NCI-H1092 treated with DMSO at 0.1 percent for 48 hours (cell line): Measurements from ENCODE around the gene CTDSPL.

Source experiments
- DNase-seq: peaks from one replicate; lab custom pipeline; 2025; lab: John Stamatoyannopoulos, UW

Gene CTDSPL

DNA sequence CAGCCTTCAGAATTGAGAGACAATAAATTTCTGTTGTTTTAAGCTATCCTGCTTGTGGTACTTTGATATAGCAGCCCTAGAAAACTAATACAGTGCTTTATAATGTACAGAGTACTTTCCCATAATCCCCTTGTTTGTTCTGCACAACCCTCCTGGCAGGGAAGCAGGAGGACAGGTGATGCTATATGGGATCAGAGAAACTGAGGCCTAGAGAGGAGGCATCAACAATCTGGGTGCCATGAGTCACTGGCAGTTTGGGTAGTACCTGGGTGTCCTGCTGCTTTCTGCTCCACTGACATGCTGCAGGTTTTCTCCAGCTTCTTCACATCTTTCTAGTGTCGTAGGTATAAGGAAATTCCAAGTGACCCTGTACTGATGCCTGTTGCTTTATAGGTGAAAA is 55.0 kb downstream of the CTDSPL start:
- no peak for DNase-seq

DNA sequence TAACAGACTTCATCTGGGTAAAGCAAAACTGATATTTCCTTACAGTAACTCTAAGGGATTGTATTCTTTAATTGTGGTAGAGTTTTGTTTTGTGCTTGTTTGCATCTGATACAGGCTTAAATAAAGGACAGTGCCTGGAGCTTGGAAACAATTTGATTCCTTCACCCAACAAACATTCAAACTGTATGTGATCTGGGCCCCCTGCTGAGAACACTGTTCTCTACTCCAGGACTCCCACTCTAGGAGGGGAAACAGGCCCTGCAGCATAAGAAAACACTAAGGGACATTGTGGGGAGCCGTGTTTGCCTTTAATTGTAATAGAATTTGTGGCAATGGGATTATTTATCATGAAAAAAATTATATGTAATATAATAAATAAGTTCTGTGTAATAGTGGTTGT is 56.9 kb downstream of the CTDSPL start:
- no peak for DNase-seq

DNA sequence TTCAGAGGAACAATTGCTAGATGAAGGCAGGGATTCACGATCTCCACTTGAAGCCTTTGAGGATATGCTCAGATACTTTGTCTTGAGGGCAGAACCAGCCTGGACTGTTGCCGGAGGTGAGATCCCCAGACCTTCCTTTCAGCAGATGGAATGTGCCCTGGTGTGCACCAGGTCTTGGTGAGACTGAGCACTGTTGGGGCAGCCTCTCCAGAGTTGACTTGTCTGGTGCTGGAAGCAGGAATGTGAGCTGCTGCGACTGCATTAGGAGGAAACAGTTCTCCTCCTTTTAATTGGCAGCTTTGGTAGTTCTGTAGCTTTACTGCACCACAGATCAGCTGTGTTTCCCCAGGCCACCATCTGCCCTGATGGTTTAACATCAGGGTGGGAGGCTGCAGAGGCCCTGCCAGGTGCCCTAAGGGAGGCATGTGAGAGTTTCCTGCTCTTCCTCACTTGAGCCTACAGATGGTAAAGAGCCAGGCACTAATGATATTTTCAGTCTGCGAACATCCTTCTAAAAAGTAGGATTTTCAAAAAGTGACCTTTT is 58.5 kb downstream of the CTDSPL start:
- no peak for DNase-seq

DNA sequence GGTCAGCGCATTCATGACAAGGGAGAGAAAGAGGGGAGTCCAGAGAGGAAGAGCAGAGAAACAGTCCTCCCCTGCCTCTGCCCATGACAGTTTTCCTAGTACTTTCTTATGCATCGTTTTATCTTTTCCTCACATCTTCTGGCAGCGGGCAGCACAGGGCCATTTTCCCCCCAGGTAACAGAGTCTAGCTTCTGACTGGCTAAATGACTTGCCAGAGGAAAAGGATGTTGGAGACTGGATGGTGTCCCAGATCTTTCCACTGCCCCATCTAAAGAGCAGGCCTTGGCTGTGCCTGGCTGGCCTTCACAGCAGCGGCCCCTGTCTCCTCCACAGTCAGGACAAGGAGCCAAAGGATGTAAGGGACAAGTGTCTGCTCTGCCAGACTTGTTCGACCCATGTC is 59.3 kb downstream of the CTDSPL start:
- no peak for DNase-seq

DNA sequence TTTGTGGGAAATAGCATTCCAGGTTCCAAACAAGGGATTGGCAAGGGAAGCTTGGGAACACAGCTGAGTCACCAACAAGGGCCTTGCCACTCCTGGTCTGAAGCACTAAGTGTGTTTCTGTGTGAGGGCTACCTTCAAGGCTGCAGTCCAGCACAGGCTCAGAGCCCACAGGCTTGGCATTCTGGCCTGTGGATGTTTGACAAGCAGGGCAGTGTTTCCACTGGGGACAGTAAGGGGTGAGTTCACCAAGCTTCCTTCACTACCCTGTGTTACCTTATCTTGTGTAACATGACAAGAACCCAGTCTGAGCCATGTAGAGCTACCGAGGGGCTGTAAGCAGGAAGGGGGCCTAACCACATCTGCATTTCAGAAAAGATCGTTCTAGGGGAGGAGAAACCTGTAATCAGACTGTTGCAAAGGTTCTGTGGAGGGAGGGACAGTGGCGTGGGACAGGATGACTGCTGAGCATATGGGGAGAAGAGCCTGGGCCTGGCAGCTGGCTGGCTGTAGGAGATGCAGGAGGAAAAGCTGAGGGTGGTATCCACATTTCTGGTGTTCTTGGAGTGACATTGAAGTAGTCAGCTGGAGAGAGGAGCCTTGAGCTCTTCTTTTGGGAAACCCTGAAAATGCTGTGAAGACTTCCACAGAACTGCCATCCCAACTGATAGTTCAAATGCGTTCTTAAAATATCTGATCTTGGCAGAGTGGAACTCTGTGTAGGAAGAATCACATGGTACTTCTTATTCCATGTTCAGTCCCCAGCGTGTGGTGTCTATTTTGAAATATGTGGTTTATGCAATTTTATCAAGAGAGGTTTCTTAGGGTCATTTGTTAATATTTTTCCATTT is 61.3 kb downstream of the CTDSPL start:
- DNase-seq: no peak

DNA sequence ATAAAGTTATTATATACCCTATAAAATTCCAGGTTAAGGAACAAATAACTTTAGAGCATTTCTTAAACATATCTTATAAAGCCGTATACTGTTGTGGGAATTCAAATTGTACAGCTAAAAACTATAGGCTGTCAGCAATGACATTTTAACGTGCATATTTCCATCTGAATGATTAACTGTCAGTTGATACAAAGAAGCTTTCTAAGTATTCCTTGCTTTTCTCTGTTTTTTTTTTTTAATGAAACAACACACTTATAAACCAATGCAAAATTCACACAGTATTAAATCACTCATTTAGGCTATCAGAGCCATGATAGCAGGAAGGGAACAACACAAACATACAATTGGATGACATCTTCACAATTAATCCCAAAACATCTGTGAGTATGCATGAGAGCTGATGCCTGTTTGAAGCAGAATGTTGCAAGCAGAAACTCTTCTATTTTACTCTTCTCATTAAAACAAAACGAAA is 61.9 kb downstream of the CTDSPL start:
- DNase-seq: no peak

DNA sequence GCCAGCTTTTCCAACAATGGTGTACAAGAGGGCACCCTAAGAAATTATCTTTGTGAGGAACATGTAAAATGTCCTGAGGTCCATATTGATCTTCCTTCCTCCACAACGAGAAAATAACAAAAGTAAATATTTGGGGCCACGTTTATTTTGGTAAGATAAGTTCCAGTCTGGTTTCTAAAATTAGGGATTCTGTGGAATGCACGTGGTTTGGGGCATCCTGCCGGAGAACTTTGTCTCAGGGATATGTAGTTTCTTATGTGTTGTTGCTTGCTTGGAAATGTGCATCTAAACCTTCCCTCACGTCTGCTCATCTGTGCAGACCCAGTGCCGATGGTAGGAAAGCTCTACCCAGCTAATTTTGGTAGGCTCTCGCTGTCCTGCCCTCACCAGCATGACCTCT is 62.8 kb downstream of the CTDSPL start:
- no peak for DNase-seq

DNA sequence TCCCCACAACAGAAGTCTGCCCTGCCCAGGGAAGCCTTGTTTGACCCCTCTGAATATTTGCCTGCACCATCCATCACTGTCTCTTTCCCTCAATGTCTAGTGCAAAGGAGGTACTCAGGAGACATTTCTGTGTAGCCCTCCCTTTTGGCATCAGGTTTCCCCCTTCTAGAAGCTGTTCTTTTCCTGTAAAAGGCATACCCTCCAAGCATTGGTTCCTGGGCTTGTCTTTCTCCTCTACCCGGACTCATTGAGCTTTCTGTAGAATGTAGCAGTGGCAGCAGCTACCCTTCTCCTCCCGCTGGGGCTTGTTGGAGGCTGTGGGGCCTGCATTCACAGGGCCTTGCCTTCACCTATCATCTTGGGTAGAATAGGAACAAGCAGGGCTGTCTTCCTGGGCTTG is 63.5 kb downstream of the CTDSPL start:
- DNase-seq: no peak

DNA sequence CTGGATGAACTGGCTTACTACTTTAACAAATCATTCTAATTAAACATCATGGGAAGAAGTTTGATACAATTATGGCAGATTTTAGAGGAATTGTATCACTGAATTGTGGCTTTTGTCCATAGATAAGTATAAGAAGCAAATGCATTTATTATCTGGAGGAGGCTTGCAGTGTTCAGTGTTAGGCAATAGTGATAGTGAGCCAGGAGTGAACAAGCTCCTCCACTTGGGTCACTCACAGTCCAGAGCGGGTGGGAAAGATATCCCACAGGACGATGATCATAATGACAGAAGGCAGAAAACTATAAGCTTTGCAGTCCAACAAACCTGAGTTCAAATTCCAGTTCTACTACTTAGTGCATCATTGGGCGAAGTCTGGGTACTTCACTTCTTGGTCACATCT is 64.9 kb downstream of the CTDSPL start:
- DNase-seq: no peak

DNA sequence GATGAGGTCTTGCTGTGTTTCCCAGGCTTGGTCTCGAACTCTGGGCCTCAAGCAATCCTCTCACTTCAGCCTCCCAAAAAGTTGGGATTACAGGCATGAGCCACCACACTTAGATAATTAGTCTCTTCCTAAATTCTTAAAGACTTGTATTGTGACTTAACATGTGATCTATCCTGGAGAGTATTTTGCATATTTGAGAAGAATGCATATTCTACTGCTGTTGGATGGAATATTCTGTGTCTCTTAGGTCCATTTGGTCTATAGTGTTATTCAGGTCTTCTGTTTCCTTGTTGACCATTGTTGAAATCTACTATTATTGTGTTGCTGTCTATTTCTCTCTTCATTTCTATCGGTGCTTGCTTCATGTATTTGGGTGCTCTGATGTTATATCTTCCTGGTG is 68.8 kb downstream of the CTDSPL start:
- DNase-seq: no peak

DNA sequence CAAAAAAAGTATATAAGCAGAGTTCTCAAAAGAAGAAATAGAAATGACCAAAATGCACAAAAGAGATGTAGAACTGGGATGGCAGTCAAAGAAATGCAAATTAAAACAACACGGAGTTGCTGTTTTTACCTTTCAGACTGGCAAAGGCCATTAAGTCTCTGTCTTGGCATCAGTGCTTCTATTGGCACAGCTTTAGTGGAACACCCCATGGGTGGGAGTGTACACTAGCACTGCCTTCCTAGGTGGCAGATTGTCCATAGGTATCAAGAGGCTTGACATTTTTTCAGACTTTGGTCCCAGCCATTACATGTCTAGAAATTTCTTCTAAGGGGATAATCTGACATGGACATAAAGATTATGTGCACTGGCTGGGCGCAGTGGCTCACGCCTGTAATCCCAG is 70.8 kb downstream of the CTDSPL start:
- DNase-seq: no peak

DNA sequence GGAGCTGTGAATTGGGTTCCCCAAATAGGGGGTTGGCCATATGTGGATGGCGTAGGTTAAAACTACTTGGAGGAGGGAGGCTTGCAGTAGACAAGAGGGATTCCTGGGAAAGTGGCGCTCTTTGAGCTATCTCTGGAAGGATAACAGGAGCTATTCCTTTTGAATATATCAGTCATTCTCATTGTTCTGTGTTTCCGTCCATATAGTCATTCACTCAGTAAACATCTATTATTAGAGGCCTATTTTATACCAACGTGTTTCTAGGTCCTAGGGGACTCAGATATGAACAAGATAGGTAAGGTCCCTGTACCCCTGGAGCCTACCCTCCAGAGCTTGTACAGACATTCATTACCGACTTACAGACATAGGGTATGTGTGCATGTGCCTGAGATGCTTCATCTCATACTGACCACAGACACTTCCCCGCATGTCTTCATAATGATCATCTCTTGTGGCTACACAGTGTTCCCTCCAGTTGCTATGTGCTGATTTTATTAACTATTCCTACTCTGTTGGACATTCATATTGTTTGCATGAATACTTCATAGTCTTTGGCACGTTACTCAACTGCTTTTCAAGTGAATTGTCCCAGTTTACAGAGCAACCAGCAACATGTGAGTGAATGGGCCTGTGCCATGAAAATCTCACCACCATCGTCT is 73.1 kb downstream of the CTDSPL start:
- DNase-seq: no peak

DNA sequence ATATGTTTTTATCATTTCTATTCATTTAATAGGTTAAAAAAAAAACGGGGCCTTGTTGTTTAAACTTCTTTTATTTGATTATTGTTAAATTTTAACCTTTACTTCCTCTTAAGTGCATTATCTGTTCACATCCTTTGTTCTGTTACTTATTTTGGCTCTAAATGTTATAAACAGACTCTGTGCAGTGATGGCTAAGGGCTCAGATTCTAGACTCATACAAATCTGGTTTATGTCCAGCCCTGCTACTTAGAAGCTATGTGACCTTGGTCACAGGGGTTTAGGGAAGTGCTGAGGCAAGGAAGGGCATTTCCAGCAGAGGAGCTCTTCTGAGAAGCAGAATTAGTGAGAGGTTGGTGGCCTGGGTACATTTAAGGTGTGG is 73.6 kb downstream of the CTDSPL start:
- no peak for DNase-seq

DNA sequence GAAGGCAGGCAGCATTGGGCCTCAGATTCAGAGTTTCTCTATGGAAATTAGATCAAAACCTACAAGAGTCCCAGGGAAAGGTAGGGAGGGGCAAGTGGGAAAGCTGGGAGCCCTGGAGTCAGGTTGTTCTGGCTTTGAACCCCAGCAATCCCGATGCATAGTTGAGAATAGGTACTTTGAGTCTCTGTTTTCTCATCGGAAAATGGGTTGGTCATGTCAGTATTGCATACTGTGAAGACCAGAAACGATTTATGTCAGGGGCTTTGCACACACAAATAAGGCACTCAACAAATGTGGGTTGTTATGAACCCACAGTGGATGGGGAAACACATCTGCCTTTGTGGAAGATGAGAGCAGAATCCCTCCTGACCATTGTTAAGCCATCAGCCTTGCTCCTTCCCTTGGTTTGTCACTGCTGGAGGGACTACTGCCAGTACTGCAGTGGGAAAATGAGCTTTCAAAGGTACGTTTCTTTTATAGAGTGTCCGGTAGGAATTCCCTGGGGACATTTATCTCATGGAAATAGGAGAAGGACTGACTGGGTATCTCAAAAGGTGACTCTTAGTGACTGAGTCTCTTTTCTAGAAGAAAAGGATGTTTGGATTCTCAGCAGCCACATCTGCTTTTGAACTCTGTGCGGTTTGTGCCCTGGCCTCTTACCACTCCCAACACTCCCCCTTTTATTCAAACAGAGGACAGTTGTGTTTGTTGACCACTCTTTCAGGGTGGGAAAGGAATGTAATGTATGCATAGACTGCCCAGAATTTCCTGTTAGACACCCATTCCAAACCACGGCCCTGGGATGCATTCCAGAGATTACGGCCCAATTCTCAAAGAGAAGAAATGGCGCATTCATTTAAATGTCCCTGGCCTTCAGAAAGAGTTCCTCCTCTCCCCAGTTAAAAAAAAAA is 74.3 kb downstream of the CTDSPL start:
- no peak for DNase-seq

DNA sequence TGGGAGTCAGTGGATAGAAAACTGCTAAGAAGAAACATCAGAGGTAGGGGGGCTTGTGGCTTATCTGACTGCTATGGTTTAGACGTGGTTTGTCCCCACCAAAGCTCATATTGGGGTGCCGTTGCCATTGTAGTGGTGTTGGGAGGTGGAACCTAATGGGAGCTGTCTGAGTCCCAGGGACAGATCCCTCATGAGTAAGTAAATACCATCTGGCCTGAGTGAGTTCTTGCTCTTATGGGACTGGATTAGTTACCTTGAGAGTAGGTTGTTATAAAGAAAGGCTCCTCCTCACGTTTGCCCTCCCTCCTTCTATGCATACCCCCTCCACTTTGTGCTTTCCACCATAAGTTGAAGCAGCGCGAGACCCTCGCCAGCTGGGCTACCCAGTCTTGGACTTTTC is 75.5 kb downstream of the CTDSPL start:
- DNase-seq: no peak

DNA sequence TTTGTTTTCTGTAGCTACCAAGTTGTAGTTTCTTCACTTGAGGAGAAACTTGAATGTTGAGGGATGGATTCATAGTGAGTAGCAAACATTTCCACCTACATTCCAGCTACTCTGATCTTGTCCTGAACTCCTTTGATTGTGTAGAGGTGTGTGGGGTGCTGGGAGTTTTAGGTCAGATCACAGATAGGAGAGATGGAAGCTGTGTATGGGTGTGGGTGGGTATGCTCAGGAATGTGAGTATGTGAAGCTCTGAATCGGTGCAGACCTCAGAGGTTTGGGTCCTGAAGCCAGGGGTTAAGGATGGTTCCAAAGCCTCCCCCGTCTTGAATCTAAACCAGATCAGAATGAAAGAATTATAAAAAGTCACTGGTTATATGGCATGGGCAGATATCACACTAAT is 76.3 kb downstream of the CTDSPL start:
- no peak for DNase-seq

DNA sequence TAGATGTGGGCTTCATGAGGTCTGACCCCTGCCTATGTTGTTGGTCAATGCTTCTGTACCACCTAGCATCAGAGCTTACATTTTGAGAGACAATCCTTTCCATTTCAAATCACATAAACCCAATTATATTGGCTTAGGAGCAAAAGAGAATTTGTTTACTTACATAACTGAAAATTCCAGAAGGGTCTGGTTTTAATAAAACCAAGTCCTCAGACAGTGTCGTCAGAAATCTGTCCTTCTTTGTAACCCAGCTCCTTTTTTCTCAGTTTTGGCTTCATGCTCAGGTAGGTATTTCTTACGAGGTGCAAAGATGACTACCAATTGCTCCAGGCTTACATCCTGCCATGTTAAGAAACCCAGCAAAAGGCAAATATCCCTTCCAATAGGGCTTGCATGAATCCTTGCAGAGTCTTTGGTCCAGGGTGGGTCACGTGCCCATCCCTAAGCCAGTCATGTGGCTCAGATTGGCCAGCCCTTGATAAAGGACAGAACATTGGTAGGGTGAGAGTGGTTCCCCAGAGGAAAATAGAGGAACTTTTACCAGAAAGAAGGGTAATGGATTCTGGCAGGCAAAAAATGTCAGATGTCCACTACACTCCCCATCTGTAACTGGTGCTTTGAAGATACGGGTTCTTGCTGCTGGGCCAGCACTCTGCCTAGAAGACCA is 78.7 kb downstream of the CTDSPL start:
- DNase-seq: no peak

DNA sequence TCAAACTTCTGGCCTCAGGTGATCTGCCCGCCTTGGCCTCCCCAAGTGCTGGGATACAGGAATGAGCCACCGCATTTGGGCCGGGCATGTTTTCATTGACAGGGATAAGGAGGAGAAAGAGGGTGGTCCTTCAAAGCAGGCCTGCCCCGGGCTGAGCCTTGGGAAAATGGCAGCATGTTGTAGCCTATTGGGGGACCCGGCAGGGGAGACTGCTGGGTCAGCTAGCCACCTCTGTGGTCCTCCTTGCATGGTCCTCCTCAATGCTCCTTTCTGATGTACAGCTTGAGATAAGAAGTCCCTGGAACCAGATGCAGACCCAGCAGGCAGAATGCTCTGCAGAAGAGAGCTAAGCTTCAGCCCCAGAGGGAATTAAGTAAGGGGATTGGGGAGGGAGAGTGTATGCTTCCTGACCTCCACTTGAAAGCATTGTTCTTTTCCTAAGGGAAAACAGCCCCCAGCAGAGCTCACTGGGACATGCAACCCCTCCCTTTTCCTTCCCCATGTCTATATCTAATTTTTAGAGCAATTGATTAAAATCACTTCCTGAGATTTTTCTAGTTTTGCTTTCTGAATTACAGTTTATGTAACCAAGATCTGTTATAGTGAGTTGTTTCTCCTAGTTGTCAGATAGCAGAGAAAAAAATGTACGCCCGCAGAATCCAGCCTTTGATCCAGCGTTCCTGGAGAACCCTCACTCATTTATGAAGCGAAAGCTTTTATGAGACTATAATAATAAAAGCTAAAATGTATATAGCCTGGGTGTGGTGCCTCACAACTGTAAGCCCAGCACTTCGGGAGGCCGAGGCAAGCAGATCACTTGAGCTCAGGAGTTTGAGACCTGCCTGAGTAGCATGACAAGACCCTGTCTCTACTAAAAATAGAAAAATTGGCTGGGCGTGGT is 80.2 kb downstream of the CTDSPL start:
- DNase-seq: no peak

DNA sequence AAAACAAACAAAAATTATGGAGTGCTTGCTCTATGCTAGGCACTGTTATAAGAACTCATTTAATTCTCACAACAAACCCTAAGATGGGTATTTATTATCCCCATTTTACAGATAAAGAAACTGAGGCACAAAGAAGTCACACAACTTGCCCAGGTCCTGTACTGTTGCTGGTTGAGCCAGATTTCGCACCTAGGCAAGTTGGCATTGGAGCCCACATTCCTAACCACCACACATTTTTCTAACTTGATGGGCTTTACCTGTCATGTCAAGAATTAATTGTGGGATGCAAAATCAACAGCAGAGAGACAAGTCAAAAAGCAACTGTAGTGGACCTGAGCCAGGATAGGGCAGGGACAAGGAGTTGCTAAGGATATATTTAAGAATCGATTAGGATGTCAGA is 81.0 kb downstream of the CTDSPL start:
- DNase-seq: no peak

DNA sequence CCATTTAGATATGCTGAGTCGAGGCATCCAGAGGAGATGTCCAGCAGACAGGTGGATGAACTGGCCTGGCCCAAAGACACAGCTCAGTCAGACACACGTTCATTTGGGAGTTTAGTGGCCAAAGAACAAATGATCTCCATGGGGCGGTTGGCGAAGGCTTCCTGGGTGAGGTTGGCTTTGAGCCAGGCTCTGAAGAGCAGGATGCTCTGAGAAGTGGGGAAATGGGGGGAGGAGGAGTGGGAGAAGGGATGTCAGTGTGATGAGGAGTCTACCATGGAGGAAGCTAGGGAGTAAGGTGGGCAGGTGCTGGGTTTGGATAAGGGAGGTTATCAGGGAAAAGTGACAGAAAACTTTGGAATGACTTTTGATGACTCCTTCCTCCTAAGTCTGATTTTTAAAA is 81.4 kb downstream of the CTDSPL start:
- no peak for DNase-seq
